ENCODE data around the gene CD8B2.

CD8B2 gene

GRCh38 chr2:106516864-106517263, 29.7 kb downstream of the CD8B2 start:
- H3K4me3 ChIP-seq: no peak overlapping the region
- no peaks in the 10 kb centered on the region for H3K36me3 ChIP-seq (ENCODE audit: insufficient read depth, low read length)
- DNase-seq (ENCODE audit: low read depth, low spot score): no peak
- no peaks in the 10 kb centered on the region for H3K9me3 ChIP-seq (ENCODE audit: low read depth, low read length)
- no peak for TF ChIP-seq POLR2AphosphoS5 (IDR thresholded peaks at IDR 0.05; ENCODE audit: borderline replicate concordance, low read depth, low read length)
- no peak for TF ChIP-seq FOXP2 (optimal IDR thresholded peaks at IDR 0.05; ENCODE audit: control extremely low read depth, extremely low read length, insufficient read depth)
- no peak for TF ChIP-seq EZH2 (IDR thresholded peaks at IDR 0.05)
- no peak overlapping the region for H3K27ac ChIP-seq
- no peak overlapping the region for H3K9ac ChIP-seq (ENCODE audit: insufficient read length)

- no peak for DNase-seq (ENCODE audit: low read depth, low spot score)
- Histone ChIP-seq H3K9me3 (ENCODE audit: low read depth, low read length) (no peaks in the 10 kb centered on the region), H3K36me3 (ENCODE audit: insufficient read depth, low read length) (no peaks in the 10 kb centered on the region), H3K4me3 (no peak overlapping the region), H3K9ac (ENCODE audit: insufficient read length) (no peak overlapping the region), H3K27ac (no peak overlapping the region)
- no peak for TF ChIP-seq EZH2 (IDR thresholded peaks at IDR 0.05)
- TF ChIP-seq POLR2AphosphoS5 (IDR thresholded peaks at IDR 0.05; ENCODE audit: borderline replicate concordance, low read depth, low read length): no peak
These were observed 30.2 kb downstream of the CD8B2 start for GRCh38 chr2:106517329-106517728.

- no peak for TF ChIP-seq FOXP2 (optimal IDR thresholded peaks at IDR 0.05; ENCODE audit: control extremely low read depth, extremely low read length, insufficient read depth)
- no peak for TF ChIP-seq EZH2 (IDR thresholded peaks at IDR 0.05)
- no peaks in the 10 kb centered on the region for H3K9me3 ChIP-seq (ENCODE audit: low read depth, low read length)
- DNase-seq (ENCODE audit: low read depth, low spot score): no peak
These were observed 32.6 kb downstream of the CD8B2 start for GRCh38 chr2:106519767-106520166.

GRCh38 chr2:106521016-106521415, 33.9 kb downstream of the CD8B2 start:
- Histone ChIP-seq H3K27ac (no peak overlapping the region), H3K9me3 (ENCODE audit: low read depth, low read length) (no peaks in the 10 kb centered on the region), H3K4me3 (no peak overlapping the region), H3K36me3 (ENCODE audit: insufficient read depth, low read length) (no peaks in the 10 kb centered on the region), H3K9ac (ENCODE audit: insufficient read length) (no peak overlapping the region)
- no peak for DNase-seq (ENCODE audit: low read depth, low spot score)
- no peak for TF ChIP-seq FOXP2 (optimal IDR thresholded peaks at IDR 0.05; ENCODE audit: control extremely low read depth, extremely low read length, insufficient read depth)
- no peak for TF ChIP-seq EZH2 (IDR thresholded peaks at IDR 0.05)
- no peak for TF ChIP-seq POLR2AphosphoS5 (IDR thresholded peaks at IDR 0.05; ENCODE audit: borderline replicate concordance, low read depth, low read length)

More at GRCh38 chr2:106519767-106520166, 32.6 kb downstream of the CD8B2 start:
- no peak overlapping the region for H3K27ac ChIP-seq
- no peak overlapping the region for H3K9ac ChIP-seq (ENCODE audit: insufficient read length)
- no peaks in the 10 kb centered on the region for H3K36me3 ChIP-seq (ENCODE audit: insufficient read depth, low read length)
- no peak overlapping the region for H3K4me3 ChIP-seq

GRCh38 chr2:106523976-106524665, 37.0 kb downstream of the CD8B2 start:
- H3K36me3 ChIP-seq (ENCODE audit: insufficient read depth, low read length): no peaks in the 10 kb centered on the region
- TF ChIP-seq POLR2AphosphoS5 (IDR thresholded peaks at IDR 0.05; ENCODE audit: borderline replicate concordance, low read depth, low read length) (no peak), FOXP2 (optimal IDR thresholded peaks at IDR 0.05; ENCODE audit: control extremely low read depth, extremely low read length, insufficient read depth) (no peak), EZH2 (IDR thresholded peaks at IDR 0.05) (no peak)
- no peak overlapping the region for H3K4me3 ChIP-seq
- no peak overlapping the region for H3K9ac ChIP-seq (ENCODE audit: insufficient read length)
- H3K27ac ChIP-seq: no peak overlapping the region
- no peaks in the 10 kb centered on the region for H3K9me3 ChIP-seq (ENCODE audit: low read depth, low read length)
- DNase-seq (ENCODE audit: low read depth, low spot score): no peak

GRCh38 chr2:106530866-106531265, 43.7 kb downstream of the CD8B2 start:
- Histone ChIP-seq H3K27ac (no peak overlapping the region), H3K9ac (ENCODE audit: insufficient read length) (no peak overlapping the region), H3K9me3 (ENCODE audit: low read depth, low read length) (no peaks in the 10 kb centered on the region), H3K4me3 (no peak overlapping the region), H3K36me3 (ENCODE audit: insufficient read depth, low read length) (no peaks in the 10 kb centered on the region)
- no peak for DNase-seq (ENCODE audit: low read depth, low spot score)
- TF ChIP-seq POLR2AphosphoS5 (IDR thresholded peaks at IDR 0.05; ENCODE audit: borderline replicate concordance, low read depth, low read length): no peak
- no peak for TF ChIP-seq EZH2 (IDR thresholded peaks at IDR 0.05)
- TF ChIP-seq FOXP2 (optimal IDR thresholded peaks at IDR 0.05; ENCODE audit: control extremely low read depth, extremely low read length, insufficient read depth): no peak

GRCh38 chr2:106531676-106532214, 44.6 kb downstream of the CD8B2 start:
- Histone ChIP-seq H3K27ac (no peak overlapping the region), H3K9ac (ENCODE audit: insufficient read length) (no peak overlapping the region), H3K36me3 (ENCODE audit: insufficient read depth, low read length) (no peaks in the 10 kb centered on the region), H3K9me3 (ENCODE audit: low read depth, low read length) (no peaks in the 10 kb centered on the region), H3K4me3 (no peak overlapping the region)
- TF ChIP-seq EZH2 (IDR thresholded peaks at IDR 0.05): no peak
- TF ChIP-seq FOXP2 (optimal IDR thresholded peaks at IDR 0.05; ENCODE audit: control extremely low read depth, extremely low read length, insufficient read depth): no peak
- TF ChIP-seq POLR2AphosphoS5 (IDR thresholded peaks at IDR 0.05; ENCODE audit: borderline replicate concordance, low read depth, low read length): no peak
- no peak for DNase-seq (ENCODE audit: low read depth, low spot score)

- no peak for DNase-seq (ENCODE audit: low read depth, low spot score)
- no peak for TF ChIP-seq EZH2 (IDR thresholded peaks at IDR 0.05)
- no peak for TF ChIP-seq POLR2AphosphoS5 (IDR thresholded peaks at IDR 0.05; ENCODE audit: borderline replicate concordance, low read depth, low read length)
- TF ChIP-seq FOXP2 (optimal IDR thresholded peaks at IDR 0.05; ENCODE audit: control extremely low read depth, extremely low read length, insufficient read depth): no peak
- no peaks in the 10 kb centered on the region for H3K36me3 ChIP-seq (ENCODE audit: insufficient read depth, low read length)
- no peak overlapping the region for H3K9ac ChIP-seq (ENCODE audit: insufficient read length)
- no peak overlapping the region for H3K4me3 ChIP-seq
- no peaks in the 10 kb centered on the region for H3K9me3 ChIP-seq (ENCODE audit: low read depth, low read length)
- no peak overlapping the region for H3K27ac ChIP-seq
These were observed 45.1 kb downstream of the CD8B2 start for GRCh38 chr2:106532236-106532635.

- no peak for DNase-seq (ENCODE audit: low read depth, low spot score)
- TF ChIP-seq FOXP2 (optimal IDR thresholded peaks at IDR 0.05; ENCODE audit: control extremely low read depth, extremely low read length, insufficient read depth): no peak
- no peak for TF ChIP-seq EZH2 (IDR thresholded peaks at IDR 0.05)
- TF ChIP-seq POLR2AphosphoS5 (IDR thresholded peaks at IDR 0.05; ENCODE audit: borderline replicate concordance, low read depth, low read length): no peak
- Histone ChIP-seq H3K36me3 (ENCODE audit: insufficient read depth, low read length) (no peaks in the 10 kb centered on the region), H3K4me3 (no peak overlapping the region), H3K9me3 (ENCODE audit: low read depth, low read length) (no peaks in the 10 kb centered on the region), H3K9ac (ENCODE audit: insufficient read length) (no peak overlapping the region), H3K27ac (no peak overlapping the region)
These were observed 47.3 kb downstream of the CD8B2 start for GRCh38 chr2:106534471-106534870.

All from SK-N-MC (cell line).